ENCODE measurements around the gene TCIRG1.

DNA sequence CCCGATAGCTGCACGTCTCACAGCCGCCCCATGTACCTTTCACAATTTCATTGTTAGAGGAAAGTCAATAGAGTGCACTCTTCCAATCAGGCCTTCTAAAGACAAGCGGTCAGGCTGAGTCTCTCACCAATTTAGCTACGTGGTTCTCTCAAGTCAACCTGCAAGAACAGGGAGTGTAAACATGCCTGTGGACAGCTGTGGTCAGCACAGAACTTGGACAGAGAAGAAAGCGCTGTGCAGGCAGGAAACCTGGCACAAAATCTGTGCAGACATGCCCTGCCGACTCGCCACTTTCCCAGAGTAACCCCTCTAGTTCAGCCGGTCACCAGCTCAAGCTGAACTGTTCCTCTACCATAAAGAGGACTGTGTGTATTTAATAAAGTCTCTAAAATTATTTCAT lies 42.9 kb downstream of the TCIRG1 start:
- TF ChIP-seq CTCF (IDR thresholded peaks at IDR 0.05; ENCODE audit: insufficient read depth, low read length, poor library complexity, severe bottlenecking): no peak
- no peak for TF ChIP-seq EZH2phosphoT487 (conservative IDR thresholded peaks at IDR 0.05; ENCODE audit: low read length)

Measured in SU-DHL-6 (cell line).